Measurements from ENCODE around the gene INPP5J.

GRCh38 chr22:31179345-31179744 is 56.6 kb downstream of the INPP5J start:
- TF ChIP-seq CTCF (conservative IDR thresholded peaks at IDR 0.05 in 1 of 2, IDR thresholded peaks at IDR 0.05 in 1 of 2; ENCODE audit: low read depth in 1 of 2, low read length in 2 of 2) (no peak), EZH2 (IDR thresholded peaks at IDR 0.05; ENCODE audit: low read length, missing control alignments) (no peak)

Data from fibroblast of lung (primary cell).